Kidney epithelial cell (primary cell): ENCODE results near the gene RUSF1. TPM values are rescaled to one million over a fixed set of nuclear protein-coding genes. Genes with fewer than 3 reads are reported as not detected.
"Not testable (repeated sequence)": the region's sequence is repeated elsewhere in the genome, so short reads cannot be mapped to it uniquely, and the experiment has no call there.

Source experiments
- DNase-seq: peaks from one replicate; pipeline ENCODE4 v3.0.0-alpha.2; 2010; ENCODE audit warnings: low read depth
- H3K27me3 ChIP-seq: 2 replicates; pipeline ENCODE4 v1.6.0; 2011; ENCODE audit warnings: low read length; ENCODE audit not compliant: control insufficient read depth, insufficient read depth
- H3K36me3 ChIP-seq: 2 replicates; pipeline ENCODE4 v1.5.1; 2011; ENCODE audit warnings: low read length; ENCODE audit not compliant: control insufficient read depth, insufficient read depth
- H3K4me3 ChIP-seq: 2 replicates; pipeline ENCODE4 v1.5.1; 2011; ENCODE audit warnings: low read depth, mild to moderate bottlenecking, control low read depth, low read length
- total RNA-seq: library from RNA; depleted of rRNA; stranded (reverse); fragments of >200 nt; gene quantifications from 2 replicates; pipeline ENCODE4 v1.2.3, GENCODE V29; 2015
- TF ChIP-seq, protein P1 (sequence below): IDR thresholded peaks from 2 replicates; pipeline ENCODE4 v1.5.1; 2011; ENCODE audit warnings: mild to moderate bottlenecking, moderate library complexity, low read length, control low read depth, inconsistent platforms; ENCODE audit not compliant: insufficient read depth, poor library complexity, severe bottlenecking

The RUSF1 gene
- total RNA-seq, 1 donor from 2014 or later, result 54.0 TPM

DNA sequence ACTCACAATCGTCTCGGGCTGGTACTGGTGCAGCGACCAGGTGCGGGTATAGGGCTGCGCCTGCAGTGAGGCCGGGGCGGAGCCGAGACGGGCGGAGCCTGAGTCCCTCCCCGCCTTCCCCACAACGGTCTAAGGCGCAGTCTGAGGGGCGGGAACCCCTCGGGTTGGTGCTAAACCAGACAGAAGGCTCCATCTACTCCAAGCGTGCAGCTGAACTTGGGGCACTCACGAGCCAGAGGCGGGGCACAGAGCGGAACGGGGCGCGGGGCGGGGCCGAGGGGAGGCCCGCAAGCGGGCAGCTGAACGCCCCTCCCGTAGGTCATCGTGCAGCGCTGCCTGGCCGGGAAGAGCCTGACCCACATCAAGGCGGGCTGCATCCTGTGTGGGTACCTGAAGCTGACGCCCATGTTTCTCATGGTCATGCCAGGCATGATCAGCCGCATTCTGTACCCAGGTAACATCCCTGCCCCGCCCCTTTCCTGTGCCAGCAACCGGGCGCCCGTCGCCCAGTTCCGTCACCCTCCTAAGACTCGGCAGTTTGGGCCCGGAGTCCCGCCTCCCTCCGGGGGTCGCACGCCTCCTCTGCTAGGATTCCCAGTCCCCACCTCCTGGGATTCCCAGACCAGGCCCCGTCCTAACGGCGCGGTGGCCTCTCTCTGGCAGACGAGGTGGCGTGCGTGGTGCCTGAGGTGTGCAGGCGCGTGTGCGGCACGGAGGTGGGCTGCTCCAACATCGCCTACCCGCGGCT, 20.3 kb downstream of the RUSF1 start:
- Histone ChIP-seq H3K36me3 (peaks cover 1% of the 10 kb centered on the region), H3K27me3 (peaks cover 36% of the 10 kb centered on the region), H3K4me3 (peak overlapping the region; percentile 38)
- DNase-seq, result no peak
- TF ChIP-seq, protein P1, sequence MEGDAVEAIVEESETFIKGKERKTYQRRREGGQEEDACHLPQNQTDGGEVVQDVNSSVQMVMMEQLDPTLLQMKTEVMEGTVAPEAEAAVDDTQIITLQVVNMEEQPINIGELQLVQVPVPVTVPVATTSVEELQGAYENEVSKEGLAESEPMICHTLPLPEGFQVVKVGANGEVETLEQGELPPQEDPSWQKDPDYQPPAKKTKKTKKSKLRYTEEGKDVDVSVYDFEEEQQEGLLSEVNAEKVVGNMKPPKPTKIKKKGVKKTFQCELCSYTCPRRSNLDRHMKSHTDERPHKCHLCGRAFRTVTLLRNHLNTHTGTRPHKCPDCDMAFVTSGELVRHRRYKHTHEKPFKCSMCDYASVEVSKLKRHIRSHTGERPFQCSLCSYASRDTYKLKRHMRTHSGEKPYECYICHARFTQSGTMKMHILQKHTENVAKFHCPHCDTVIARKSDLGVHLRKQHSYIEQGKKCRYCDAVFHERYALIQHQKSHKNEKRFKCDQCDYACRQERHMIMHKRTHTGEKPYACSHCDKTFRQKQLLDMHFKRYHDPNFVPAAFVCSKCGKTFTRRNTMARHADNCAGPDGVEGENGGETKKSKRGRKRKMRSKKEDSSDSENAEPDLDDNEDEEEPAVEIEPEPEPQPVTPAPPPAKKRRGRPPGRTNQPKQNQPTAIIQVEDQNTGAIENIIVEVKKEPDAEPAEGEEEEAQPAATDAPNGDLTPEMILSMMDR, result no peak

DNA sequence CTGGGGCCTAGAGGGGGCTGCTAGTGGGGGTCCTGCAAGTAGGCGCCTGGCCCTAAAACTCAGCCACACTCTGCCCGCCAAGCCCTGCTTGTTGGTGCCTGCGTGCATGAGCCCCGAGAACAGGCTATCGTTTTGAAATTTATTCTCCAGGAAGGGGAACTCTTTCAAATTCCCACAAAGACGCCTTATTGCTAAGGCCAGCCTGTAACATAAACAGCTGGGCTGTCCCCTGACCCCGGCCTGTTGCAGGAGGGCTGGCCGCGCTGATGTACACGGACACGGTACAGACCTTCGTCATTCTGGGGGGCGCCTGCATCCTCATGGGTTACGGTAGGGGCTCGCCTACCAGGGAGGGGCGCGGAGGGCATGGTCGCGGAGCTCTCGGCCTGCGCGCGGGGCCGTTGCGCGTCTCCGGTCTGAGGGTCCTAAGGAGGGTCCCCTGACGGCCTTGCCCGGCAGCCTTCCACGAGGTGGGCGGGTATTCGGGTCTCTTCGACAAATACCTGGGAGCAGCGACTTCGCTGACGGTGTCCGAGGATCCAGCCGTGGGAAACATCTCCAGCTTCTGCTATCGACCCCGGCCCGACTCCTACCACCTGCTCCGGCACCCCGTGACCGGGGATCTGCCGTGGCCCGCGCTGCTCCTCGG, 21.0 kb downstream of the RUSF1 start:
- no peak for DNase-seq
- TF ChIP-seq, protein P1, result no peak
- no peaks in the 10 kb centered on the region for H3K36me3 ChIP-seq
- peaks cover 38% of the 10 kb centered on the region for H3K27me3 ChIP-seq
- H3K4me3 ChIP-seq, result peak overlapping the region; percentile 38

DNA sequence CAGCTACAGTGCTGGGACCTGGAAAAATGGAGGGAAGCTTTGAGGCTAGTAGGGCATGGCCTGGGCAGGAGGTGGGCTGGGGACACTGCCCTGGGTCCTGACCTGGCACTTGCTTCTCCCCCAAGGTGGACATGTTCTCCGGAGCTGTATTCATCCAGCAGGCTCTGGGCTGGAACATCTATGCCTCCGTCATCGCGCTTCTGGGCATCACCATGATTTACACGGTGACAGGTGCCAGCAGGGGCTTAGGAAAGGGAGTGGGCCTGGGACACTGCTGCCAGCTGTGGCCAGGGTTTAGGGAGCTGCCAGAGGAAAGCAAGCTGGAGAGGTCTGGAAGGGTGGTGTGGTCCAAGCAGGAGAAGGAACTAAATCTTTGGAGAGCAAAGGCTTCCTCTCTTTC, 22.1 kb downstream of the RUSF1 start:
- TF ChIP-seq, protein P1, result no peak
- DNase-seq, result no peak
- H3K36me3 ChIP-seq, result no peaks in the 10 kb centered on the region
- H3K27me3 ChIP-seq, result peaks cover 41% of the 10 kb centered on the region
- H3K4me3 ChIP-seq, result no peak overlapping the region

DNA sequence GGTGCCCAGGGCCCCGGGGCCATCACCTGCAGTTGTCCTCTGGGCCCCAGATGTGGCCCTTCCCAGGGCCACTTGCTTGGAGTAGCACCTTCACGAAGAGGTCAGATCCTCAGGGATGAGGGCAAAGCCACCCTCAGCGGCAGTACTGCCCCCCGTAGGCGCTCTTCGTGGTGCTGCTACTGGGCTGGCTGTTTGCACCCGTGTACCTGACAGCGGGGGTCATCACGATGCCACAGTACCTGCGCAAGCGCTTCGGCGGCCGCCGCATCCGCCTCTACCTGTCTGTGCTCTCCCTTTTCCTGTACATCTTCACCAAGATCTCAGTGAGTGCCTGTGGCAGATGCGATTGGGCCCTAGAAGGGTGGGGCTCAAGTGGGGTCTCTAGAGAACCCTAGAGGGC, 22.6 kb downstream of the RUSF1 start:
- no peak for DNase-seq
- Histone ChIP-seq H3K36me3 (no peaks in the 10 kb centered on the region), H3K27me3 (peaks cover 41% of the 10 kb centered on the region), H3K4me3 (no peak overlapping the region)
- TF ChIP-seq, protein P1, result no peak

DNA sequence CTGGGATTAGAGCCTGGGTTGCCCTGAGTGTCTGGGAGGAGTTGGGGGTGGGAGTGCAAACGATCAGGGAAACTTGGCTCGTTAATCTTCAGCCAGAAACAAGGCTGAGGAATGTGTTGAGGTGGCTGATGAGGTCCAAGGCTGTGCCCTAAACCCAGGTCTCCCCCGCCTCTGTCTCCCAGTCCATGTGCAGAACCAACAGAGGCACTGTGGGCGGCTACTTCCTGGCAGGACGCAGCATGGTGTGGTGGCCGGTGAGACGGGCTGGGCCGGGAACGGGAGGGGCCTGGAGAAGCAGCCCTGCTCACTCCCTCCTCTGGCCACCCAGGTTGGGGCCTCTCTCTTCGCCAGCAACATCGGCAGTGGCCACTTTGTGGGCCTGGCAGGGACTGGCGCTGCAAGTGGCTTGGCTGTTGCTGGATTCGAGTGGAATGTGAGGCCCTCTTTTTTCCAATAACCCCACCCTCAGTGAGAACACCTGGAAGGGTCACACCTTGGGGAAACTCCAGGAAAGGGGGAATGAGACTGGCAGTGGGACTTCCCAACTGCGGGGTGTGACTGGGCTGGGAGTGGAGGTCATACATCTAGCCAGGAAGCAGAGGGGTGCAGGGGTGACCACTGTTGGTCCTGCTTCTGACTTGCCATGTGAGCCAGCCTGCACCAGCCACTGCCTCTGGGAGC, 23.6 kb downstream of the RUSF1 start:
- no peaks in the 10 kb centered on the region for H3K36me3 ChIP-seq
- peak; percentile 66 for DNase-seq
- no peak overlapping the region for H3K4me3 ChIP-seq
- H3K27me3 ChIP-seq, result peaks cover 41% of the 10 kb centered on the region
- TF ChIP-seq, protein P1, result no peak

DNA sequence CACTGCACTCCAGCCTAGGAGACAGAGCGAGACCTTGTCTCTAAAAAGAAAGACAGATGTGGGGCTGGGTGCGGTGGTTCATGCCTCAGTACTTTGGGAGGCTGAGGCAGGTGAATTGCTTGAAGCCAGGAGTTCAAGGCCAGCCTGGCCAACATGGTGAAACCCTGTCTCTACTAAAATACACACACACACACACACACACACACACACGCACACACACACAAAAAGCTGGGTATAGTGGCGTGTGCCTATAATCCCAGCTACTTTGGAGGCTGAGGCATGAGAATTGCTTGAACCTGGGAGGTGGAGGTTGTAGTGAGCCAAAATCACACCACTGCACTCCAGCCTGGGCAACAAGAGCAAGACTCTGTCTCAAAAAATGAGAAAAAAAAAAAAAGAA, 24.1 kb downstream of the RUSF1 start:
- DNase-seq, H3K4me3 ChIP-seq, H3K36me3 ChIP-seq: not testable (repeated sequence)
- H3K27me3 ChIP-seq, result peaks cover 39% of the 10 kb centered on the region
